SHP77 (cell line): ENCODE results near the gene NINJ1.

ENCODE experiments used
- DNase-seq, 2 experiments: peaks; one replicate each; lab custom pipeline; 2025; lab: John Stamatoyannopoulos, UW

The NINJ1 gene

DNA sequence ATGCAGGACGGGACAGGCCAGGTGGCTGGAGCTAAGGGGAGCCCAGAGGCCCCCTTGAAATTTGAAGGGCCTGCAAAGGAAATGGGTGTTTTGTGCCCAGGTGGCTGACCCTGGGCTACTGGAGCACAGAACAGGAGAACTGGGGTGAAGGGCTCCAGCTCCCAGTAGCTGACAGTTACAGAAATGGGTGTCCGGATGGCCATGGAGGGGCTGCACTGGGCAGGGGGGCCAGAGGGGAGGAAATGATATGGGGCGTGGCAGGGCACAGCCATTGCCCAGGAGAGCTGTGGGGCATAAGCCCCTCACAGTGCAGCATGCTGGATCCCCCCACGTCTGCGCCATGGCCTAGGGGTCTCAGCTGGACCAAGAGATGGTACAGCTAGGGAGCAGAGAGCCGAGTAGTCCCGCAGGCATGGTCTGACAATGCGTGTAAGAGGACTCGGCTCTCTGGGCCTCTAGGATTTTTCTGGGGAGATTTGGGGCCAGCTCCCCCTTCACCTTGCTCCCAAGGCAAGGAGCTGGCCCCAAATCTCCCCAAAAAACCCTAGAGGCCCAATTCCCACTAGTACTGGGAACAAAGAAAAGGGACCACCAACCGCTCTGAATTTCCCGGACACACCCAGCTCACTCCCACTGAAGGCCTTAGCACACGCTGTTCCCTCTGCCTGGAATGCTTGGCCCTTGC is 45.9 kb downstream of the NINJ1 start:
- DNase-seq: no peak

DNA sequence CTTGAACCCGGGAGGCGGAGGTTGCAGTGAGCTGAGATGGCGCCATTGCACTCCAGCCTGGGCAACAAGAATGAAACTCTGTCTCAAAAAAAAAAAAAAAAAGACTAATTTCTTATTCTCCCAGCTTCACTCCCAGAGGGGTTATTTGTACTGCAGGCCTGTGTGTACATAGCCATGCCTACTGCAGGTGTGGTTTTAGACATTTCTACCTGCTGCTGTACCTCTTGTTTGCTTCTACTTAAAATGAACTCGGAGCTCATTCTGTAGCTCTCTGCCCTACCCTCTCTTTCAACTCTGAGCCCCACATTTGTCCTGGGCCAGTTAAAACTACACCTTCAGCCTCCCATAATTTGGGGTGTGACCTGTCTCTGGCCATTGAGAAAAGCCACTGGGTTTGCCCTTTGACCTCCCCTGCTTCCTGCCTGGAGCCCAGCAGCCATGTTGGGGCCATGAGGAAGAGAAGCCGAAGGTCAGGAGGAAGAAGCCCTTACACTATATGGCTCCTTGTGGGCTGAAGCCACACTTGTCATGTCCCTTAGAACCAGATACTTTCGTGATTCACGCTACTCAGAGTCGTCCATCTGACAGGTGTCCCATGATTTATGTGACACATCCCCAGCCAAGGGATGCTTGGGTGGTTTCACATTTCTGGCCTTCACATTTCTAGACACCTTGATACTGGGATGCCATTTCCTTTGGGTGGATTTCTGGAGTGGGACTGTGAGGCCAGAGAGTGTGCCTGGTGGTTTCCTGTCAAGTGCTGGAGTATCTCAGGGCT is 47.4 kb downstream of the NINJ1 start:
- DNase-seq: no peak

DNA sequence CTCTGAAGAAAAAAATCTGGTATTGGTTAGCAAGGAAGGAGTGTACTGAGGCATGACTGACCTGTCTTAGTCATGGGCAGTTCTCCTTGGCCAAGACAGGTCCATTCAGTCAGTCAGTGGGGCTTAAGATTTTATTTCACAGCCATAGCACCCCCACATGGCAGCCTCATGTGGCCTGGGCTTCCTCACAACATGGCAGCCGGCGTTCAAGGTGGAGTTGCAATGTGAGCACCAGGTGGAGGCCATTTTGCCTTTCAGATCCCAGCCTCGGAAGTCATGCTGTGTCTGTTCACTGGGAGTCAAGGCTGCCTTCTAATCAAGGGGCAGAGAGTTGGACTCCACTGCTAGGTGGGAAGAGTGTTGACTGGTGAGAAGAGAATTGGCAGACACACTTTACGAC is 48.4 kb downstream of the NINJ1 start:
- no peak for DNase-seq

DNA sequence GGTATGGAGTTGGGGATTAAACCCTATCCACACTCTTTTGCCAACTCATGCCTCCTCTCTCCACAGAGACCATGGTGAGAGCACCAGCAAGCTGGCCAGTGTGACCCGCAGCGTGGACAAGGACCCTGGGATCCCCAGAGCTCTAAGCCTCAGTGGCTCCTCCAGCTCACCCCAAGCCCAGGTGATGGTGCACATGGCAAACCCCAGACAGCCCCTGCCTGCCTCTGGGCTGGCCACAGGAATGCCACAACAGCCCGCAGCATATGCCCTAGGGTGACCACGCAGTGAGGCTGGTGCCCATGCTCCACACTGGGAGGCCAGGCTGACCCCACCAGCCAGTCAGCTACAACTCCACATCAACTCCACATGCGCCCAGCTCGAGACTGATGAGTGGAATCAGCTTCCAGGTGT is 49.6 kb downstream of the NINJ1 start:
- DNase-seq: no peak

DNA sequence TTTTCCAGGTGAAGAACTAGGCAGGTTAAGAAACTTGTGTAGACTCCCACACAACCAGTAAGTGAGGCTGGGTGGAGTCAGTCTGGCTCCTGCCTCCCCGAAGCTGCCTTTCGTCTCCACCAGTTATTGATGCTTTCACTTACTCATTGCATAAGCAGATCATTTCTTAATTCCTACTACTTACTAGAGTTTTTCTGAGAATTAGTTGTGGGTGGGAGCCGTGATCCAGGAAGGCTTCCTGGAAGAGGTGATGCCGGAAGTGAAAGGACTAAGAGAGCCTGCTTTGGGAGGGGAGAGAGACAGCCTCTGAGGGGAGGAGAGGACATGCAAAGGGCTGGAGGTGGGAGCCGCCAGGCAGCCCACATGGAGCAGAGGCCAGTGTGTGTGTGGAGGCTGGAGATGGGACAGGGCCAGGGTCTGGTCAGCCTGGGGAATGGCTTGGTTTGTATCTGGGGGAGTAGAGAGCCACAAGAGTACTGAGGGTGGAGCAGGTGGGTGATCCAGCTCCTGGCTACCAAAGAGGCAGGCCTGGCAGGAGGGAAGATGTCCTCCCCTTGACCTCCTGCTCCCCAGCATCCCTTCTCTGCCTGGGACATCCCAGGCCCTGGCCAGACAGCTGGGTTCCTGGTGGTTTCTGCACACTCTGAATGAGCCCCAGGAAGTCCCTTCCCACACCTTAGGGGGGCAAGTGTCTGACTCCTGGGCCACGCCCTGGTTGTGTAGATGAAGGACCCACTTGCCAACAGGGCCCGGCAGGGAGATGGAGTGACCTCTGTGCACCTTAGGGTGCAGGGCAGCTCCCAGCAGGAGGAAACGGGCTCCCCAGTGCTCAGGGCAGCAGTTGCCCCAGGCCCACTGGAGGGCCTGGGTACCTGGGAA is 50.2 kb downstream of the NINJ1 start:
- DNase-seq: no peak

DNA sequence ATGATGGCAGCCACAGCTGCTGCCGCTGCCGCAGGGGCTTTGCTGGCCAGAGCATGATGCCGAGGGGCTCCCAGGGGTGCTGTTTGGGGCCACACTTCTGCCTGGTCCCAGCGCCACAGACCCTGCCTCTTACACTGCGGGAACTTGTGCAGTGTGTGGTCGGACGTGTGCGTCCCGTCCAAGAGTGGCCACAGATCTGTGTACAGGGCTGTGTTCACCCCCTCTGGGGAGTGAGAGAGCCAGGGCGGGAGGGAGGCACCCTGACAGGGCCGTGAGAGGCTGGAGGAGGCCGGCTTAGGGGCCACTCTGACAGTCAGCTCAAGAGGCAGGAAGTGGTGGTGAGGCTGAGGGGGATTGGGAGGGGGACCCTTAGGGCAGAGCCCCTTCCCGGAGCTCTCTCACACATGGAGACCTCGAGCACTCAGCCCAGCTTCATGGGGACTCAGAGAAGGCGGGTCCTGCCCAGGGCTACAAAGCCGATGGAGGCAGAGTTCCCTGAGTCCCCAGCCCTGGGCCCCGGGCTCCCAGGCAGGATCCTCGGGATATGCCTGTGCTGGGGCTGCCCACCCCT is 51.1 kb downstream of the NINJ1 start:
- no peak for DNase-seq

DNA sequence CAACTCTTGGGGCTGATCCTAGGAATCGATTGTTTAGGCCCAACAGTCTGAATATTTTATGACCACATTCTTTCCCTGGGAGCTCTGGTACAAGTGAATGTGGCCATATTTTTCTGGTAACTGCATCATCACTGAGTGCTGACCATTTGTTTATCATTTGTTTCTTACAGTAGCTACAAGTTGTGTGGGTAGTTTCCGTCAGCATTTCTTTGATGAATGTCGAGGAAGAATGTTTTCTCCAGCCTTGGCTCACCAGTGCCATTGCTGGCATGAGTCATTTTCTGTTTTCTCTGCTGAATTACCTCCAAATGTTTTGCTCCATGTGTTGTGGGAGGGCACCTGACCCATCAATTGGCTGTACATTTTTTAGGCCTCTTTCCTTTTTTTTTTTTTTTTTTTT is 52.1 kb downstream of the NINJ1 start:
- DNase-seq: no peak

DNA sequence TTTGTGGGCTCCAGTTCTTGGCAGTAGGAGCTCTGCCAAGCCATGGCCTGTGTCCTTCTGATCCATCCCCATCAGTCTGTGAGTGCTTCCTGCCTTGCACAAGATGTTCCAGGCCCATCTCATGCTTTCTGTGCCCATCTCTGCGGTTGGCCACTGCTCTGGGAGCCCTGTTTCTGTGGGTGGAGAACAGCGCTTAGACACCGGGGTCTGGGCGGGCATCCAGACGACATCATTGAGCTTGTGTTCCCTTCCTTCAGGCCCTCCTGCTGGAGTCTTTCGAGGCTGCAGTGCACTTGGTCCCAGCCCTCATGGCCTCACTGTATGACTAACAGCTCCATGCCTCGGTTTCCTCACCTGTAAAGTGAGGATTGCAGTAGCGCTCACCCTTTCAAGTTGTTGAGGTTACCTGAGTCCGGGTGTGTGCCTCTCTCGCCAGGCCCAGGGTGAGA is 52.9 kb downstream of the NINJ1 start:
- no peak for DNase-seq

DNA sequence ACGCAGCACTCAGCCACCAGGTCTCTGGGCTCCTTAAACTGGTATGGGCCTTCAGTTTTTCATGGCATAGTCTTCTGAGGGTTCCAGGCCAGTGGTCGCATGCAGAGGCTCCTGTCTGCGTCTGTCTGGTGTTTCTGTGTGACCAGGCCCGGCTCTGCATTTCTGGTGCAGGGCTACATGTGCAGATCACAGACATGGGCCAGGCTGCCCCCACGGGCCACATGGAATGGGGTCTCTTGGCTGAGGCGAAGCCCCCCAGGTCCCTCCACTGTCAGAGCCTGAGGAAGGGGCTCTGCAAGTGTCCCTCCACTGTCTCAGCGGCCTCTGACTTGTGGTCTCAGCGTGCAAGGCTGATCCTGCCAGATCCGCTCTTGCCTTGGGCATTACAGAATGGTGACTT is 53.6 kb downstream of the NINJ1 start:
- no peak for DNase-seq

DNA sequence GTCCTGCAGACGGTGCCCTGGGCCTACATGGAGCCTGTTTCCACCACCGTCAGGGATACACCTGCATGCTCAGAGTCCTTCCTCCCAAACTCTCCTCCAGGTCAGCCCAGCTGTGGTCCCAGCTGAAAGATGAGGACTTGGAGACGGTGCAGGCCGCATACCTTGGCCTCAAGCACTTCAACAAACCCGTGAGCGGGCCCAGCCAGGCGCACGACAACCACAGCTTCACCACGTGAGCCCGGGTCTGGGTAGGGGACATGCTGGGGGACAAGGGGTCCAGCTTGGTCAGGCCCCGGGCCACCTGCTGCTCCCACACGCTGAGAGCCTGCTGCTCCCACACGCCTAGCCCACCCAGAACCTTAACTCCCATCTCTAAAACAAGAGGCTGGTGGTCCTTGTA is 54.7 kb downstream of the NINJ1 start:
- DNase-seq: no peak

DNA sequence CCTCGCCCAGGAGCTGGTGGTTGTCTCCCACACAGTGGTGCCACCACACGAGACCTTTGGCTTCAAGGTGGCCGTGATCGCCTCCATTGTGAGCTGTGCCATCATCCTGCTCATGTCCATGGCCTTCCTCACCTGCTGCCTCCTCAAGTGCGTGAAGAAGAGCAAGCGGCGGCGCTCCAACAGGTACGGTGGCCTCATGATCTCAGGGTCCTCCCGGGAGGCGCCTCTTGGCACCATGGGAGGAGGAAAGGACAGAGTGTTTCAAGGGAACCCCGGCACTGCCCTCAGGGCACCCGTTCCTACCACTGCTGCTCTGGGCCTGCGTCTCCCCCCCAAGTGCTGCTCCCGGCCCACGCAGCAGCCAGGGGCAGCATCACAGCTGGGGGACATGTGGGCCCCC is 56.2 kb downstream of the NINJ1 start:
- no peak for DNase-seq

DNA sequence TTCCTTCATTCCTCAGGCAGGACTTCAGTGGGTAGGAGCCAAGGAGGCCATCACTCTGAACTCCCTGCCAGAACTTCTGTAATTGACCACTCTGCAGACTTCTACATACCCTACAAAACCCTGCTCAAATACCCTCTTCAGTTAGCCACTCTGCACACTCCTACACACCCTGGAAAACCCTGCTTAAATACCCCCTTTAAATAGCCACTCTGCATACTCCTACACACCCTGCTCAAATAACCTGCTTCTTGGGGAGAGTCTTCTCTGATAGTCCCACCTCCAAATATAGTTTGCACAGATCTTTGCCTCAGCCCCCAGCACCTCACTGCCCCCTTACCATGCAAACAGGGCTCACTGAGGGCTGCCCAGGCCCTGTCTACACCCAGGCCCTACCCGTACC is 56.7 kb downstream of the NINJ1 start:
- no peak for DNase-seq

DNA sequence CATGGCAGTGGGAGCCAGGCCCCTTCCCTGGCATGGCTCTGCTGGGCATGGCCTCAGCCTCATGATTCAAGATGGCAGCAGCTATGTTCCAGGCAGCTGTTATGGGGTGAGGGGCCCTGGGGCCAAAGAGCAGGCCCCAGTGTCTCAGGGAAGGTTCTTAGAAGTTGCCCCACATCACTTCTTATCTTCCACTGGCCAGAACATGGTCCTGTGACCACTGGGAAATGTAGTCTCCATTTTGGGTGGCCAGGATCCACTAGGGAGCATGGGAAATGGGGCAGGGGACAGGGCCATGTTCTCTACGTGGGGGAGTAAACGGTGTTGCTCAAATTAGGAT is 57.3 kb downstream of the NINJ1 start:
- DNase-seq: no peak

DNA sequence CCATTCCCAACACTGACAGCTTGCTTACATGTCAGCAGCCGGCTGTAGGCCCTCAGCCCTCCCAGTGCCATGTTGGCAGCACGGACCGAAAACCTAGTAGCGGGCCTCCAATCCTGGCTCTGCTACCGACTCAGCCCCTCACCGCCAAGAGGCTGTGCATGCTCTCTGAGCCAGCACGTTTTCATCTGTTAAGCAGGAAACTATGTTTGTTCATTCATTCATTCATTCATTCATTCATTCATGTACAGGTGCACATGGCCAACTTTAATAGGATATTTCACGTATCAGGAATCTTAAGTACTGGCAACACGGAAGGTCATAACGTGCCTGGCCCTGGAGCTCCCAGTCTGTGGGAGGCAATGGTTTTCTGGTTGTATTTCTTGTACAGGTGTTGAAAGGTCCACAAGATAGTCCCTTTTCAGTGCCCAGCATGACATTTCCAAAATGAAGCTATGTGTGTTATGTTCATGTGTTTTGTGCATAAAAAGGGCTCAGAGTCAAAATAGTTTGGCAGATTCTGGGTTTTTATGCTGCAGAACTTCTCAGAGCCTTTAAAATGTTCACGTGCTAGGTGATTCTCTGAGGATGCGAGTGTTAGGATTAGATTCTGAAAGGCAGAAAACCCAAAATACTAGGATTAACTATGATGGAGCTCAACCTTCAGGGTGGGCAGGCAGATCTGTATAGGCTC is 57.8 kb downstream of the NINJ1 start:
- DNase-seq: no peak

DNA sequence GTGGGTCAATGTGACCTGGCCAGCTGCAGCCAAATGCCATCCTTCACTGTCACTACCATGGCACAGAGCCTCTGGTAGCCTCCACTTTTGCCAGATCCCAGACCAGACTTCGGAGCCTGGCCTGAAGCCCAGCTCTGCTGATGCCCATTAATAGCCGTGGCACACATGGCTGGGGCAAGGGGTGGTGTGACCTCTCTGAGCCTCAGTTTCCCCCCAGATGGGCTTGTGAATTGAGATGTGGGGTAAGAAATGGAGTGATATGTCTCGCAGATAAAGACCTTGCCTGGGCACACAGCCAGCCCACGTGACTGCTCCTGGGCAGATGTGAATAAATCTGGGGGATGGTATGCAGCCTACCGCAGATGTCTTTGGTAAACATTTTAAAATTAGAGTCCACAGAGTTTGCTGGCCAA is 61.7 kb downstream of the NINJ1 start:
- peak; percentile 13 to 45 for DNase-seq
